Stromal cell of bone marrow (primary cell): ENCODE results near the gene DUSP8.
"Not testable (repeated sequence)": the region's sequence is repeated elsewhere in the genome, so short reads cannot be mapped to it uniquely, and the experiment has no call there.

Experiments used
- DNase-seq: peaks from one replicate; pipeline ENCODE4 v3.0.0-alpha.2; 2012; ENCODE audit warnings: low read depth

DUSP8 gene

GRCh38 chr11:1572197-1573076 lies at the start of gene DUSP8:
DUSP8 (minus strand) TSS chr11:1572271; CDS start chr11:1565826, 6,445 bp downstream.
- peak; percentile 49 for DNase-seq

- no peak for DNase-seq
Measured at GRCh38 chr11:1619449-1619848, 47.4 kb upstream of the DUSP8 start.

- DNase-seq = no peak
Measured at GRCh38 chr11:1618231-1618630, 46.2 kb upstream of the DUSP8 start.

- DNase-seq = no peak
Measured at GRCh38 chr11:1608363-1608762, 36.3 kb upstream of the DUSP8 start, which contains the start of gene KRTAP5-3. KRTAP5-3 (minus strand) TSS chr11:1608463; CDS start chr11:1608385, 78 bp downstream.

- not testable (repeated sequence) for DNase-seq
Measured at GRCh38 chr11:1607901-1608300, 35.8 kb upstream of the DUSP8 start.

- not testable (repeated sequence) for DNase-seq
Measured at GRCh38 chr11:1607156-1607845, 35.2 kb upstream of the DUSP8 start.

GRCh38 chr11:1605923-1606322 lies 33.9 kb upstream of the DUSP8 start:
- DNase-seq = not testable (repeated sequence)

- DNase-seq = no peak
Measured at GRCh38 chr11:1604711-1605110, 32.6 kb upstream of the DUSP8 start.

- DNase-seq = no peak
Measured at GRCh38 chr11:1604181-1604580, 32.1 kb upstream of the DUSP8 start.

GRCh38 chr11:1603629-1604028 lies 31.6 kb upstream of the DUSP8 start:
- no peak for DNase-seq

GRCh38 chr11:1601663-1602062 lies 29.6 kb upstream of the DUSP8 start:
- not testable (repeated sequence) for DNase-seq

- no peak for DNase-seq
Measured at GRCh38 chr11:1600626-1601025, 28.6 kb upstream of the DUSP8 start.

- DNase-seq = no peak
Measured at GRCh38 chr11:1598816-1599215, 26.7 kb upstream of the DUSP8 start.

GRCh38 chr11:1598406-1598805 lies 26.3 kb upstream of the DUSP8 start:
- DNase-seq = not testable (repeated sequence)

- DNase-seq = no peak
Measured at GRCh38 chr11:1597994-1598380, 25.9 kb upstream of the DUSP8 start, which contains the start of gene KRTAP5-2. KRTAP5-2 (minus strand) TSS chr11:1598294; CDS start chr11:1598250, 44 bp downstream.

GRCh38 chr11:1597331-1597993 lies 25.4 kb upstream of the DUSP8 start:
- DNase-seq = no peak

- DNase-seq = not testable (repeated sequence)
Measured at GRCh38 chr11:1596576-1597121, 24.6 kb upstream of the DUSP8 start.

GRCh38 chr11:1595994-1596575 lies 24.0 kb upstream of the DUSP8 start:
- DNase-seq = not testable (repeated sequence)

GRCh38 chr11:1592628-1593027 lies 20.6 kb upstream of the DUSP8 start:
- DNase-seq = no peak

GRCh38 chr11:1589996-1590395 lies 17.9 kb upstream of the DUSP8 start:
- DNase-seq = no peak

GRCh38 chr11:1589191-1589963 lies 17.3 kb upstream of the DUSP8 start:
- not testable (repeated sequence) for DNase-seq
